Panc1 (cell line): ENCODE measurements around the gene LLGL2.

Experiments
- POLR2AphosphoS5 ChIP-seq: IDR thresholded peaks from 2 replicates; pipeline ENCODE4 v1.6.1; 2012; ENCODE audit warnings: mild to moderate bottlenecking, low read depth, low read length, moderate library complexity
- TF ChIP-seq, protein P1 (sequence below), 2 experiments: IDR thresholded peaks; 2 replicates each; pipeline ENCODE4 v1.6.1; 2011 to 2012; ENCODE audit warnings: low read depth in 2 of 2, control low read depth in 1 of 2, low read length in 1 of 2, mild to moderate bottlenecking in 1 of 2, moderate library complexity in 1 of 2; ENCODE audit not compliant: insufficient read depth in 1 of 2

DNA sequence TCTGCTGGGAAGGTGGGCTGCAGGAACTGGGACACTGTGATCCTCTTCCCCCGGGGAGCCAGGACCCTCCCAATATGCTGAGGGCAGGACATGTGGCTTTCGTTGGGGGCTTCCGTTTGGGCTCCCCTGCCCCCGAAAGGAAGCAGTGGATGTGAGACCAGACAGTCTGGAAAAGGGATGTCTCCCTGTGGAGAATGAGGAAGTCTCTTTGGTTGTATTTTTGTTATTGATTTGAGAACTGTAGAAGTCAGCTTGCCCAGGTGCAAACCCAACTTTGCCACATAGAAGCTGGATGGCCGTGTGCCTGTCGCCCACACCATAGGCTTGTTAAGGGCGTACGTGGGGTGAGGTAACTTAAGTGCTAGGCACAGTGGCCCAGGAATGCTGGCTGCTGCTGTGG lies 18.8 kb downstream of the LLGL2 start:
- TF ChIP-seq, protein P1, sequence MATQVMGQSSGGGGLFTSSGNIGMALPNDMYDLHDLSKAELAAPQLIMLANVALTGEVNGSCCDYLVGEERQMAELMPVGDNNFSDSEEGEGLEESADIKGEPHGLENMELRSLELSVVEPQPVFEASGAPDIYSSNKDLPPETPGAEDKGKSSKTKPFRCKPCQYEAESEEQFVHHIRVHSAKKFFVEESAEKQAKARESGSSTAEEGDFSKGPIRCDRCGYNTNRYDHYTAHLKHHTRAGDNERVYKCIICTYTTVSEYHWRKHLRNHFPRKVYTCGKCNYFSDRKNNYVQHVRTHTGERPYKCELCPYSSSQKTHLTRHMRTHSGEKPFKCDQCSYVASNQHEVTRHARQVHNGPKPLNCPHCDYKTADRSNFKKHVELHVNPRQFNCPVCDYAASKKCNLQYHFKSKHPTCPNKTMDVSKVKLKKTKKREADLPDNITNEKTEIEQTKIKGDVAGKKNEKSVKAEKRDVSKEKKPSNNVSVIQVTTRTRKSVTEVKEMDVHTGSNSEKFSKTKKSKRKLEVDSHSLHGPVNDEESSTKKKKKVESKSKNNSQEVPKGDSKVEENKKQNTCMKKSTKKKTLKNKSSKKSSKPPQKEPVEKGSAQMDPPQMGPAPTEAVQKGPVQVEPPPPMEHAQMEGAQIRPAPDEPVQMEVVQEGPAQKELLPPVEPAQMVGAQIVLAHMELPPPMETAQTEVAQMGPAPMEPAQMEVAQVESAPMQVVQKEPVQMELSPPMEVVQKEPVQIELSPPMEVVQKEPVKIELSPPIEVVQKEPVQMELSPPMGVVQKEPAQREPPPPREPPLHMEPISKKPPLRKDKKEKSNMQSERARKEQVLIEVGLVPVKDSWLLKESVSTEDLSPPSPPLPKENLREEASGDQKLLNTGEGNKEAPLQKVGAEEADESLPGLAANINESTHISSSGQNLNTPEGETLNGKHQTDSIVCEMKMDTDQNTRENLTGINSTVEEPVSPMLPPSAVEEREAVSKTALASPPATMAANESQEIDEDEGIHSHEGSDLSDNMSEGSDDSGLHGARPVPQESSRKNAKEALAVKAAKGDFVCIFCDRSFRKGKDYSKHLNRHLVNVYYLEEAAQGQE (IDR thresholded peaks at IDR 0.05; ENCODE audit: insufficient read depth in 1 of 2, low read depth in 2 of 2, low read length in 1 of 2), result no peak
- TF ChIP-seq POLR2AphosphoS5, result no peak
